Measurements from ENCODE around the gene ERBB2.
"Not testable (repeated sequence)": the region's sequence is repeated elsewhere in the genome, so short reads cannot be mapped to it uniquely, and the experiment has no call there.

Gene ERBB2

DNA sequence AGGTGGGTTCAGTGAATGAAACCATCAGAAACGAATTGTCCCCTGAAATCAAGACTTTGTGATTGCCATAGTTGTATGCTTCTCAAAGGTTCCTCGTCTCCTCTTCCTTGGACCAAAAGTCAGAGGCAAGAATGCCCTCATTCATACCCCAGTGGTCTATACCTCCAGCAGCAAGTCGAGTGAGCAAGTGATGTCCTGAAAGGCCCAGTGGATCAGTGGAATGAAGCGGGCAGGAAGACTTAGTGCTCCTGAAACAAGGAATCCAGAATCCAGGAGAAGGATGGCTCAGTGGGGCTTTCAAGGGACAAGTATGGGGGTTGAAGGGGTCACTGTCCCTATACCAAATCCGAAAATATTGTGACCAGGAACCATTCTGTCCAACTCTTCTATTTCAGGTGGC is 5.3 kb upstream of the ERBB2 start:
- H3K4me3 ChIP-seq (ENCODE audit: low read length): no peak overlapping the region
- DNase-seq (ENCODE audit: low read depth): no peak
- TF ChIP-seq, protein P1, sequence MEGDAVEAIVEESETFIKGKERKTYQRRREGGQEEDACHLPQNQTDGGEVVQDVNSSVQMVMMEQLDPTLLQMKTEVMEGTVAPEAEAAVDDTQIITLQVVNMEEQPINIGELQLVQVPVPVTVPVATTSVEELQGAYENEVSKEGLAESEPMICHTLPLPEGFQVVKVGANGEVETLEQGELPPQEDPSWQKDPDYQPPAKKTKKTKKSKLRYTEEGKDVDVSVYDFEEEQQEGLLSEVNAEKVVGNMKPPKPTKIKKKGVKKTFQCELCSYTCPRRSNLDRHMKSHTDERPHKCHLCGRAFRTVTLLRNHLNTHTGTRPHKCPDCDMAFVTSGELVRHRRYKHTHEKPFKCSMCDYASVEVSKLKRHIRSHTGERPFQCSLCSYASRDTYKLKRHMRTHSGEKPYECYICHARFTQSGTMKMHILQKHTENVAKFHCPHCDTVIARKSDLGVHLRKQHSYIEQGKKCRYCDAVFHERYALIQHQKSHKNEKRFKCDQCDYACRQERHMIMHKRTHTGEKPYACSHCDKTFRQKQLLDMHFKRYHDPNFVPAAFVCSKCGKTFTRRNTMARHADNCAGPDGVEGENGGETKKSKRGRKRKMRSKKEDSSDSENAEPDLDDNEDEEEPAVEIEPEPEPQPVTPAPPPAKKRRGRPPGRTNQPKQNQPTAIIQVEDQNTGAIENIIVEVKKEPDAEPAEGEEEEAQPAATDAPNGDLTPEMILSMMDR (conservative IDR thresholded peaks at IDR 0.05; ENCODE audit: low read depth, low read length): no peak

DNA sequence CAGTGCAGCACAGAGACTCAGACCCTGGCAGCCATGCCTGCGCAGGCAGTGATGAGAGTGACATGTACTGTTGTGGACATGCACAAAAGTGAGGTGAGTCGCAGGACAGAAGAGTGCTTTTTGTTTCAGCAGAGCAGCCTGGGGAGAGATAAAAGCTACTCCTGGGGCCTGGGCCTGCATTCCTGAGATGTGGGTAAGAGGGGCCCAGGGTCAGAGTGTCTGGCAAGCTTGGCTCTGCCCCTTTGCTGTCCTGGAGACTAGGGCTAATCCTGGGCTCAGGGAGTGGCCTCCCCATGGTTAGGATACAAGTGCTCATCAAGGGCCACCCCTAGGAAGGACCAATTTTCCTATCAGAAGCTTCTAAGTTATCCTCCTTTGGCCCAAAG is 4.8 kb upstream of the ERBB2 start:
- TF ChIP-seq, protein P1 (conservative IDR thresholded peaks at IDR 0.05; ENCODE audit: low read depth, low read length): no peak
- DNase-seq (ENCODE audit: low read depth): no peak
- H3K4me3 ChIP-seq (ENCODE audit: low read length): no peak overlapping the region

DNA sequence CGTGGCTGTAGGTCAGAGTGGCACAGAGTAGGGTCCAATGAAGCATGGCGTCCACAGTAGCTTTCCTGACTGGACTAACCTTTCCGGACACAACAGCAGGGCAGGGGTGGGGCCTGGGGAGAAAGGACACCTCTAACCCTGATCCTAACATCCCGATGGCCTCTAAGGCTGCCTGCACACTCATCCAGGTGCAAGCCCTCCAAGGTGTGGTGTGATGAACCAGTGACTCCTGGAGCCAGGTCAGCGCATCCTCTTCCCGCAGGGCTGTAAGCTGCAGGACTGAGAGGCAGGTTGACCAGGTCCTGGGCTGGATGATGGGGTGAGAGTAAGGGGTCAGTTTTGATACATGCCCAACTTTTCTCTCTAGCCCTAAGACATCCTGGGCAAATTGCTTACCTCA is 3.1 kb upstream of the ERBB2 start:
- TF ChIP-seq, protein P1 (conservative IDR thresholded peaks at IDR 0.05; ENCODE audit: low read depth, low read length): no peak
- H3K4me3 ChIP-seq (ENCODE audit: low read length): no peak overlapping the region
- DNase-seq (ENCODE audit: low read depth): no peak

DNA sequence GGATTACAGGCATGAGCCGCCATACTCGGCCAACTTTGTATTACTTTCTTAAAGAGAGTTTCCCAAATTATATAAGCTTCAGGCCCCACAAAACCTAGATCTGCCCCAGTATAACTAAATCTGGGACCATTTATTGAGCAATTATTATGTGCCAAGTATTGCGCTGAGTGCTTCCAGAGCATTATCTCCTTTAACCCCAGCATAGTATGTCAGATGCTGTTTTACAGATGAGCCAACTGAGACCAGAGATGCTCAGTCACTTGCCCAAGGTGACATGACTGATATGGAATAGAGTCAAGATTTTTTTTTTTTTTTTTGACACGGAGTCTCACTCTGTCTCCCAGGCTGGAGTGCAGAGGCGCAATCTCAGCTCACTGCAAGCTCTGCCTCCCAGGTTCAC is 1.9 kb upstream of the ERBB2 start:
- DNase-seq (ENCODE audit: low read depth): no peak
- TF ChIP-seq, protein P1 (conservative IDR thresholded peaks at IDR 0.05; ENCODE audit: low read depth, low read length): no peak
- H3K4me3 ChIP-seq (ENCODE audit: low read length): no peak overlapping the region

DNA sequence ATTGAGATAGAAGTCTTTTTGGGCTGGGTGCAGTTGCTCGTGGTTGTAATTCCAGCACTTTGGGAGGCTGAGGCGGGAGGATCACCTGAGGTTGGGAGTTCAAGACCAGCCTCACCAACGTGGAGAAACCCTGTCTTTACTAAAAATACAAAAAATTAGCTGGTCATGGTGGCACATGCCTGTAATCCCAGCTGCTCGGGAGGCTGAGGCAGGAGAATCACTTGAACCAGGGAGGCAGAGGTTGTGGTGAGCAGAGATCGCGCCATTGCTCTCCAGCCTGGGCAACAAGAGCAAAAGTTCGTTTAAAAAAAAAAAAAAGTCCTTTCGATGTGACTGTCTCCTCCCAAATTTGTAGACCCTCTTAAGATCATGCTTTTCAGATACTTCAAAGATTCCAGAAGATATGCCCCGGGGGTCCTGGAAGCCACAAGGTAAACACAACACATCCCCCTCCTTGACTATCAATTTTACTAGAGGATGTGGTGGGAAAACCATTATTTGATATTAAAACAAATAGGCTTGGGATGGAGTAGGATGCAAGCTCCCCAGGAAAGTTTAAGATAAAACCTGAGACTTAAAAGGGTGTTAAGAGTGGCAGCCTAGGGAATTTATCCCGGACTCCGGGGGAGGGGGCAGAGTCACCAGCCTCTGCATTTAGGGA is 577 bp upstream of the ERBB2 start:
- DNase-seq (ENCODE audit: low read depth): not testable (repeated sequence)
- peak overlapping the region; percentile 71 for H3K4me3 ChIP-seq (ENCODE audit: low read length)

DNA sequence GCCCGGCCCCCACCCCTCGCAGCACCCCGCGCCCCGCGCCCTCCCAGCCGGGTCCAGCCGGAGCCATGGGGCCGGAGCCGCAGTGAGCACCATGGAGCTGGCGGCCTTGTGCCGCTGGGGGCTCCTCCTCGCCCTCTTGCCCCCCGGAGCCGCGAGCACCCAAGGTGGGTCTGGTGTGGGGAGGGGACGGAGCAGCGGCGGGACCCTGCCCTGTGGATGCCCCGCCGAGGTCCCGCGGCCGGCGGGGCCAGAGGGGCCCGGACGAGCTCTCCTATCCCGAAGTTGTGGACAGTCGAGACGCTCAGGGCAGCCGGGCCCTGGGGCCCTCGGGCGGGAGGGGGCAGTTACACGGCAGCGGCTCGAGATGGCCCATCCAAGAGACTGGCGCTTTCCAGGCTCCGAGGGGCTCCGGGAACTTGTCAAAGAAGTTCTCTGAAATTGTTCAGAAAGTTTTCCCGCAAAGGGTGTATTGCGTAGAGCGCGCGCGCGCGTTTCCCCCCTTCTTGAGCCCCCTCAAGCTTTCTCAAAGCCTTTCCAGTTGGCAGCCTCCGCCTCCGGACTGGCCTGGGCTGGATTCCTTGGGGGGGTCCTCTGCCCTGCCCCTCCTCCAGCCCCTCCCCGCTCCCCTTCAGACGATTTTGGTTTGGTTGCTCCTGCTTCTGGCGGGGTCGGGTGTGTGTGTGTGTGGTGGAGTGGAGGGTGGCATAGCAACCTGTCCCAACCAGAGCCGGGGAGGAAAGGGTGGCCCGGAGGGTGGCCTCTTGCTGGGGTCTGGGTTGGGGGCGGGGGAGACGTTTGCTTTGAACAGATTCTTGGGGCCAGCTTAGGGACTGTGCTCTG is 504 bp downstream of the ERBB2 start:
- peak overlapping the region; percentile 71 for H3K4me3 ChIP-seq (ENCODE audit: low read length)
- no peak for DNase-seq (ENCODE audit: low read depth)

DNA sequence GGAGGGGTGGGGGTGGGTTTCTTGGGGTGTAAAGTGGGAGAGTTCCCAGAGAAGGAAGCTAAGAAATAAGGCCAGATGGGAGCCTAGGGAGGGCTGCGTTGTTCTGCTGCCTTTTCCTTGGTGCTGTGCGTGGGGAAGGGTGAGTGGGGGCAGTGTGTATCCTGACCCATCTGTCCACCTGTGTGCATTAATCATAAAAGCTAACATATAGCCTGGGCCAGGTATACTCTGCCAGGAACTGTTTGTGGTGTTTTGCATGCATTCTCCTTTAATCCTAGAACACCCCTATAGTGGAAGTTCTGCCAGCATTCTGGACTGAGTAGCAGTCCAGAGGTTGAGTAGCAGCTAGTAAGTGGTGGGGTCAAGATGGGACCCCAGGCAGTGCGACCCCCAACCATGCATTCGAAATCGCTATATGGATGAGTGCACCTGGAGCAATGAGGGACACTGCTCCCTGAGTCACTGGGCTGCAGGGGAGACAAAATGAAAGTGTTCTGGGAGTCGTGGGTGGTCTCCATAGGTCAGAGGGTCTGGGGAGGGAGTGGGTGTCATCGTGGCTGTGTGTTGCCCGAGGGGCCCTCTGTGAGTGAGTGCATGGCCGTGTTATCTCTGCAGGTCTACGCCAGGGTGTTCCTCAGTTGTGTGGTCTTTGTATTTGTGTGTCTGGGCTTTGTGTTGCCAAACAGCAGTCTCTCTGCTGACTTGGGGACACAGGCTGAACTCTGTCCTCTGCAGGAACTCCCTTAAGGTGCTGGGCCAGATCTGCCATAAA is 1.3 kb downstream of the ERBB2 start:
- TF ChIP-seq, protein P1 (conservative IDR thresholded peaks at IDR 0.05; ENCODE audit: low read depth, low read length): no peak
- DNase-seq (ENCODE audit: low read depth): no peak
- peak overlapping the region; percentile 71 for H3K4me3 ChIP-seq (ENCODE audit: low read length)

More for the DNA sequence above, 504 bp downstream of the ERBB2 start:
- TF ChIP-seq, protein P1 (conservative IDR thresholded peaks at IDR 0.05; ENCODE audit: low read depth, low read length): no peak

All from retinal pigment epithelial cell (primary cell).